ENCODE results near the gene ACTL8.

GRCh38 chr1:17867470-17867869 lies 112.3 kb downstream of the ACTL8 start:
- TF ChIP-seq CTCF (IDR thresholded peaks at IDR 0.05; ENCODE audit: low read depth, low read length) (no peak), EZH2phosphoT487 (IDR thresholded peaks at IDR 0.05; ENCODE audit: low read depth) (no peak)
